Measurements from ENCODE around the gene RHEBL1.

DNA sequence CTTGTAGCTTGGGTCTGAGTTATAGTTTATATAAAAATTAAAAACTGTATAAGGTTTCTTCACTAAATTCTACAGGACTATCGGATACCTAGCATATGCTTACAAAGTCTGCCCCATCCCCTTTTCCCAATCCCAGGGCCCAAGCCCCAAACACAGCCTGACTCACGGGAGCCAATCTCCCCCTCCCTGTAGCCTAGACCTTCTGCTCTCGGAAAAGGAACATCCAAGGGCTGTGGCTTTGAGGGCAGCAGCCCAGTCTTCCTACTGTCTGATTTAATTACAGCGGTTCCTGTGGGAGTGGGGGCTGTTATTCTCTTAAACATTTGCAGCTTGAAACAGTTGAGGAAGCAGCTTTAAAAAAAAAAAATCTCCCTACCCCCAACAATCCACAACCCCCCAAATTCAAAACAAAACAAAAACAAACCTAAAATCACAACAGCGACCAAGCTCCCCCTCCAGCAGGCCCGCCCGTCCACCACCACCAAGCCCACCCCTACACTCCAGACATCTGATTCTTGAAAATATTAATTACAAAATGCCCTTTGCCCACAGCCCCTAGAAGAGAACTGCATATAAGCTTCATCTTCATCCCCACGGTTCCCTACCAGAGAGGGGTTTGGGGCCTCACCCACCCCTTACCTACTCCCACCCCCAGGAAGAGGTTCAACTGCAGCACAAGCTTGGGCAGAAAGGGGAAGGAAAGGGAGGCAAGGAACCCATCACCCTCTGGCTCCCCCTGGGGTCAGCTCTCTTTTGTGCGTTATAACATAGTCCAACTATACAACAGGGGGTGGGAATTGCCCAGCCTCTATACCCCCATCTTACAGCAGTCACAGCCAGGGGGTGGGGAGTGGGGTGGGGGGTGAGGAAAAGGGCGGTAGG is 50.1 kb downstream of the RHEBL1 start:
- TF ChIP-seq, protein P1, sequence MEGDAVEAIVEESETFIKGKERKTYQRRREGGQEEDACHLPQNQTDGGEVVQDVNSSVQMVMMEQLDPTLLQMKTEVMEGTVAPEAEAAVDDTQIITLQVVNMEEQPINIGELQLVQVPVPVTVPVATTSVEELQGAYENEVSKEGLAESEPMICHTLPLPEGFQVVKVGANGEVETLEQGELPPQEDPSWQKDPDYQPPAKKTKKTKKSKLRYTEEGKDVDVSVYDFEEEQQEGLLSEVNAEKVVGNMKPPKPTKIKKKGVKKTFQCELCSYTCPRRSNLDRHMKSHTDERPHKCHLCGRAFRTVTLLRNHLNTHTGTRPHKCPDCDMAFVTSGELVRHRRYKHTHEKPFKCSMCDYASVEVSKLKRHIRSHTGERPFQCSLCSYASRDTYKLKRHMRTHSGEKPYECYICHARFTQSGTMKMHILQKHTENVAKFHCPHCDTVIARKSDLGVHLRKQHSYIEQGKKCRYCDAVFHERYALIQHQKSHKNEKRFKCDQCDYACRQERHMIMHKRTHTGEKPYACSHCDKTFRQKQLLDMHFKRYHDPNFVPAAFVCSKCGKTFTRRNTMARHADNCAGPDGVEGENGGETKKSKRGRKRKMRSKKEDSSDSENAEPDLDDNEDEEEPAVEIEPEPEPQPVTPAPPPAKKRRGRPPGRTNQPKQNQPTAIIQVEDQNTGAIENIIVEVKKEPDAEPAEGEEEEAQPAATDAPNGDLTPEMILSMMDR (IDR thresholded peaks at IDR 0.05; ENCODE audit: low read depth, low read length): peak; percentile 45
- TF ChIP-seq EZH2phosphoT487 (IDR thresholded peaks at IDR 0.05; ENCODE audit: low read depth): no peak
